SU-DHL-6 (cell line): Measurements from ENCODE around the gene ZBTB21.

Source experiments
- CTCF ChIP-seq: fragments of 200-600 bp; sonication (generic); IDR thresholded peaks from one replicate; pipeline ENCODE4 v1.5.1; 2017; ENCODE audit warnings: antibody characterized with exemption, mild to moderate bottlenecking, low read length, moderate library complexity; ENCODE audit not compliant: insufficient read depth, poor library complexity, severe bottlenecking
- EZH2phosphoT487 ChIP-seq: fragments of 200-600 bp; sonication (generic), shearing (Covaris generic); conservative IDR thresholded peaks from 2 replicates; pipeline ENCODE4 v1.6.1; 2018; ENCODE audit warnings: mild to moderate bottlenecking, antibody characterized with exemption, low read length, moderate library complexity, mixed read lengths

DNA sequence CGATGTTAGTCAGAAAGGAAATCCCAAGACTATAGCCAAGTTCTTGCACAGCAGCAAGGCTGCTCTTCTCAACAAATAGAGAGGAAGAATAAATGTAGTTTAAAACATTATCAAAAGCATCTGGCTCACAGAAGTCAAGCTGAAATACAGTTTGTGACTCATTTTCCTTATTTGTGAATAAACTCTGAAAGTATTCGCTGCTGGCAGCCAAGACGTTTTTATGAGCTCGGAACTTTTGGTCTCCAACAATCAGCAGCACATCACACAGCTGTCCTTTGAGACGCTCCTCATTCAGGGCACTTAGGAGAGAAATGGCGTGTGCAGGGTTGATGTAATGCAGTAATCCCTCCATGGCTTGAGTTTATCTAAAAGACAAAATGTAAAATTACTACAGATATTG is 16.4 kb downstream of the ZBTB21 start:
- TF ChIP-seq CTCF (no peak), EZH2phosphoT487 (no peak)
